RPMI7951 (cell line): Measurements from ENCODE around the gene ANGEL2. TPM values are rescaled to one million over a fixed set of nuclear protein-coding genes. Genes with fewer than 3 reads are reported as not detected.
"Not testable (repeated sequence)": the region's sequence is repeated elsewhere in the genome, so short reads cannot be mapped to it uniquely, and the experiment has no call there.

Experiments used
- DNase-seq: peaks from one replicate; pipeline ENCODE4 v3.0.0-alpha.2; 2012; ENCODE audit warnings: low read depth
- total RNA-seq: library from RNA; depleted of rRNA; stranded (reverse); fragments of >200 nt; shearing (Covaris generic); gene quantifications from 2 replicates; pipeline ENCODE4 v1.2.3, GENCODE V29; 2014

The ANGEL2 gene
- total RNA-seq, 1 experiment from 2014 or later, result 30.0 TPM

DNA sequence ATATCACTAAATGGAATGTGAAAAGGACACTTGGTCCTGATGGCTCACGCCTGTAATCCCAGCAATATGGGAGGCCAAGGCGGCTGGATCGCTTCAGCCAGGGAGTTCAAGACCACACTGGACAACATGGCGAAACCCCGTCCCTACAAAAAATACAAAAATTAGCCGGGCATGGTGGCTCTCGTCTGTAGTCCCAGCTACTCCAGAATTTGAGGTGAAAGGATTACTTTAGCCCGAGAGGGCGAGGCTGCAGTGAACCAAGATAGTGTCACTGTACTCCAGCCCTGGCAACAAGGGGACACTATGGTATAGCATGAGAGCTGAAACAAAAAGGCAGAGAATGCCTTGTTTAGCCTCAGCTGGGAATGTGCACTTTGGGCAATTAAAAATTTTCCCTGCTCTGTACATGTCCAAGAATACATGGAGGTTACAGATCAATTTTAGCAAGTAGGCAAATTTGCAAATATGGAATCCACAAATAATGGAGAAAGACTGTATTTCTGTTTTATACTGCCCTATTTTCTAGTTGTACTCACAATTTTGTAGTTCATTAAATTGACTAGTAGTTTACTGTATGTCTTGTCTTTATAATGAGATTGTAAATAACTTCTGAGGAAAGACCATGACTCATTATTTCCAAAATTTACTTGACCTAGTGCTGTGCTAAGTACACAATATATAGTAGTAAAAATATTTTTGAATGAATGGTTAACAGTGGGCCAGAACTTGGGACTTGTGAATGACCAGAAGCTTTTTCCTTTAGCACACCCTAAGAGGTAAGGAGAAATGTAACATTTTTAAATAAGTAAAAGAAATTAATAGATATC, 2.0 kb upstream of the ANGEL2 start:
- DNase-seq, result no peak

DNA sequence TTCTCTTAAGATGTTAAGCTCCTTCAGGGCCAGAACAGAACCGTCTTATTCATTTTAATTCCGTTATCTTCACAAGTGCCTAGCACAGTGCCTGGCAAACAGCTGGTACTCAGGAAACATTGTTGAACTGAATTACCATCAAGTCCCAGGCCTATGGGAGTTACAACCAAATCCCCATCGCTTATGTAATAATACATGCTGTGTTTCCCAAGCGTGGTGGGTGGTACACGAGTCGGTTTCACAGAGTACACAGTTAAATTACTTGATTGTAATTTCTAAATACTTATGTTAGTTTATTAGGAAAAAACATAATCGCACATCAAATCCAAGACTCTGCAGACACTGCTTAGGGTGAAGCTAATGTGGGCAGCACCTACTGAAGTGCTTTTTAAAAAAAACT, 1.0 kb downstream of the ANGEL2 start:
- DNase-seq, result peak; percentile 15

DNA sequence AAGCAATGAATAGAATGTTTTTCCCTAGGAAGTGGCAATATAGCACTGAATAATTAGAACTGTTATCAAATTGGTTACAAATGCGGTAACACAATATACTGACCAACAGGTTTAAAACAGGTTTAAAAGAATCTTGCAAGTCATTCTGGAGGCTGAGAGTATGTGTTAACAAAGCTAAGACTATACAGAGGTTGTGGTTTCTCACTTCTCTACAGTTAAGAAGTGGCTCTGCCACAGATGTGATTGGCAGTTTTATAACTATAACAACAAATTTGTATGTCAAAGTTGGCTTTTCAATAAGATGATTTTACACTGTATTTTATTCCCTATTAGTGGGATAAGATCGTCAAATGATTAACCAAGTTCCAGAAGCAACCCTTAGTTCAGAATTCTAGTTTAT, 7.1 kb downstream of the ANGEL2 start:
- no peak for DNase-seq

DNA sequence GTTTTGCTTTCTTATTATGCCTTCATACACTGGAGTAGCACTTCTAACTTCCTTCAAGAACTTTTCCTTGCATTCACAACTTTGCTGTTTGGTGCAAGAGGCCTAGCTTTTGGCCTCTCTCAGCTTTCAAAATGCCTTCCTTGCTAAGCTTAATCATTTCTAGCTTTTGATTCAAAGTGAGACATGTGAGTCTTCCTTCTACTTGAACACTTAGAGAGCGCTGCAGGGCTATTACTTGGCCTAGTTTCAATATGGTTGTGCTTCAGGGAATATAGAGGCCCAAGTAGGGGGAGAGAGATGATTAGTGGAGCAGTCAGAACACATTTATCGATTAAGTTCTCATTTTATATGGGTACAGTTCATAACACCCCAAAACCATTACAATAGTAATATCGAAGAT, 12.4 kb downstream of the ANGEL2 start:
- no peak for DNase-seq

DNA sequence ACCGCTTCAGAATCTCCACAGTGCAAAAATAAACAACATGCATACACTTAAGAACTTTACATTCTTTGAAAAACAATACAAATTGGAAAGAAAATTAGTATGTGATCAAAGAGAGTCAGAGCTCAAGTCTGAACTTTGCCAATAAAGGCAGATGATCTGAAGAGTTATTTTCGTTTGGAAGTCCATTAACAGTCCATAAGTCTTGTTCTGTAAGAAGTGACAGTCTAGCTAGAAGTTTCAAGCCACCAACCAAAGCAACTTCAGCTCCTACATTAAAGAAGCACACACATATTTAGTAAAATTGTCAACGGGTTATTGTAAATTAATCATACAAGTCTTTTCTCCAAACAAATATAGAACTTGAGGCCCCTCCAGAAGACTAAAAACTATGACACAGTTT, 20.7 kb downstream of the ANGEL2 start:
- no peak for DNase-seq

DNA sequence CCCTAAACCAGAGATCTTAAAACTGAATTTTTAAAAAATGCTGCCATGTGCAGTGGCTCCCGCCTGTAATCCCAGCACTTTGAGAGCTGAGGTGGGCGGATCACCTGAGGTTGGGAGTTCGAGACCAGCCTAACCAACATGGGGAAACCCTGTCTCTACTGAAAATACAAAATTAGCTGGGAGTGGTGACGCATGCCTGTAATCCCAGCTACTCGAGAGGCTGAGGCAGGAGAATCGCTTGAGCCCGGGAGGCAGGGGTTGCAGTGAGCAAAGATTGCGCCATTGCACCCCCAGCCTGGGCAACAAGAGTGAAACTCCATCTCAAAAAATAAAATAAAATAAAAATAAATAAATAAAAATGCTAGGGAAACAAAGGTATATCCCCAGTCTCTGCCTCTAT, 21.7 kb downstream of the ANGEL2 start:
- not testable (repeated sequence) for DNase-seq

DNA sequence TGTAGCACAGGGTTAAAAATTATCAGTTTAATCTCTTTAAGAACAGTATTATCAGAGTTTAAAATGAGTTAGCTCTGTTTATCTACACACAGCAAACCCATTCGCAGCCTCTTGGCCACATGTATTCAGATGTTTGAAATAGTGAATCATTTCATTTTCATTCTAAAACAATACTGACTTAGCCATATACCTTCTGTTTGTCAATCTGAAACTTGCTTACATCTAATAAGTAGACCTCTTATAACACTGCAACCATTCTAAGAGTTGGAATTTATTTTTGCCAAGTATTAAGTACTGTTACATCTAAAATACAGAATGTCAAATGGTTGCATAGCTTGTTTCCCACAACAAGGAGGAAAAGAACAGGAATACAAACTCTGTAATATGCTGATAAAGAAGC, 25.4 kb downstream of the ANGEL2 start:
- no peak for DNase-seq

DNA sequence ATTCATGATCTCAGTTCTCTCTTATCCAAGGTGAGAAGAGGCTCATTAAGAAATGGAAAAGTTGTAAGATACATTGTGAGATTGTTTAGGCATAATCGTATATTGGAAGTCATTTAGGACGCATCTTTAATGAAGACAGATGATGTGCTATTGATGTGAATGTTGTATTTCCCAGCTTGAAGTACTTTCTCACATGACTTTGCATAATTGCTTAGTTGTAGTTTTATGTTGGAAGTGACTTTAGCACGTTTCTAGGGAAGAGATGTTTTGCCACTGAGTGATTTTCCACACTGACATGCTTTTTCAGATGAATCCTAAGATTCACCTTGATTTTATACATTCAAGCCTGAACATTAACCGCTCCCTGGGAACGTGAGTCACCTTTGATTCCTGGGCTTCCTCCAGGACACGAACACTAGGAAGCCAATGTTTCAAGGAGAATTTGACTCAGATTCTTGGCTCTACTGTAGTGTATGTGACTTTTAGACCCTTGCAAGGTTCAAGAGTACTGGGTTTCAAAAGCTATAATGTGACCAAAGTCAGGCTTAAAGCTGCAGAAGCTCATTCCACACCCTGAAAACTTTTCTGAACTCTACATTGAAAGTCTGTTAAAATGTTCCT, 27.9 kb downstream of the ANGEL2 start:
- no peak for DNase-seq

DNA sequence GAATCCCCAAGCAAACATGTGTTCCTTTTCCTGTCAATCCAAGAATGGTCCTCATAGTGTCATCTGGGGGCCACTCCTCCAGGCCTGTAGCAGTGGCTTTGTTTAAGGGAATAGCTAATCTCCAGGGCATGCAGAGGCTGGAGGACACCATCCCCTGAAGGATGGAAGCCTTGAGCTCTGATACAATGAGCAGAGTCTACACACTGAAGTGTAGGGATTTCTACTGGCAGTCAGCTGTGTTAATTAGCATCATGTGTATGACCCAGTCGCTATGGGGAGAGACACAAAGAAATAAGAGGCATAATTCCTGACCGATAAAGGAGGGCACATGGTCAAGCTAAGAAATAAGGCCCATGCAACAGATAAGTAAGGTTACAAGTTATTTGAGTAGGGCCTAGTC, 29.1 kb downstream of the ANGEL2 start:
- DNase-seq, result no peak

DNA sequence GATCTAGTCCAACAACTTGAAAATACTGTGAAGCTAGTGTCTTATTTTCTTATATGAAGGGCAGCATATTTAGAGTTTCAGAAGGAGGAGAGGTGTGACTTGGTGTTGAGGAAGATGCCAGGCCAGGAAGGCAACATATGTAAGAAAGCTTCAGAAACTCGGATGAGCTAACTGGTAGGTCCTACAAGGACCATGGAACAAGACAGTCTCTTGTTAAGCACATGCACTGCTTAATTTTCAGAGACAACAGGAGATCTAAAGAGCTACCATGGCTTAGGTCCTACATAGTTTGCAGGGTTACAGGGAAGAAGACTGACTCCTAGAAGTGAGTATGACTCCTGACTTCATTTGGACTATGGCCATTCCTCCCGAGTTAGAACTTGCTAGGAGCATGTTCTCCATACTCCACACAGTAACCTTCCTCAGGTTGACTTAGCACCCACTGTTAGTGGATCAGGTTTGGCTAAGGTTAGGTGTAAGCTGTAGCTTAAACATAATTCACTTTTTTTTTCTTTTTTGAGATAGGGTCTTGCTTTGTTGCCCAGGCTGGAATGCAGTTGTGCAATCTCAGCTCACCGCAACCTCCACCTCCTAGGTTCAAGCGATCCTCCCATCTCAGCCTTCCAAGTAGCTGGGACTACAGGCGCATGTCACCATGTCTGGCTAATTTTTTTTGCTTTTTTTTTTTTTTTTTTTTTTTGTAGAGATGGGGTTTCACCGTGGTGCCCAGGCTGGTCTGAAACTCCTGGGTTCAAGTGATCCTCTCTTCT, 31.0 kb downstream of the ANGEL2 start:
- DNase-seq, result no peak

DNA sequence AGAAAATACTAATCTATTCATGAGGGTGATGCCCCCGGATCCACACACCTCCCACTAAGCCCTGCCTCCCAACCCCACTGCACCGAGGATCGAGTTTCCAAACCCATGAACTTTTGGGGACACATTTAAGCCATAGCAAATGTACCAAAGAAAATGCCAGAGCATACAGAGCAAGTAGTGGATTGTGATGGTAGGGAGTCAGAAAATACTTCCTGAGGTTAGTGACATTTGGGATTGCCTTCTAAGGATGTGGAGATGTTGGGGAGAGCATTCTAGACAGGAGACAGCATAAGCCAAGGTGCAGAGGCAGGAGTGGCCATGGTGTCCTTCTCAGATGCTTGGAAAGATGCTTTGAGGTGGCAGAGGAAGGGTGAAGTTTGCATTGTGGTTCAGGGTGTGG, 32.2 kb downstream of the ANGEL2 start:
- DNase-seq, result no peak

DNA sequence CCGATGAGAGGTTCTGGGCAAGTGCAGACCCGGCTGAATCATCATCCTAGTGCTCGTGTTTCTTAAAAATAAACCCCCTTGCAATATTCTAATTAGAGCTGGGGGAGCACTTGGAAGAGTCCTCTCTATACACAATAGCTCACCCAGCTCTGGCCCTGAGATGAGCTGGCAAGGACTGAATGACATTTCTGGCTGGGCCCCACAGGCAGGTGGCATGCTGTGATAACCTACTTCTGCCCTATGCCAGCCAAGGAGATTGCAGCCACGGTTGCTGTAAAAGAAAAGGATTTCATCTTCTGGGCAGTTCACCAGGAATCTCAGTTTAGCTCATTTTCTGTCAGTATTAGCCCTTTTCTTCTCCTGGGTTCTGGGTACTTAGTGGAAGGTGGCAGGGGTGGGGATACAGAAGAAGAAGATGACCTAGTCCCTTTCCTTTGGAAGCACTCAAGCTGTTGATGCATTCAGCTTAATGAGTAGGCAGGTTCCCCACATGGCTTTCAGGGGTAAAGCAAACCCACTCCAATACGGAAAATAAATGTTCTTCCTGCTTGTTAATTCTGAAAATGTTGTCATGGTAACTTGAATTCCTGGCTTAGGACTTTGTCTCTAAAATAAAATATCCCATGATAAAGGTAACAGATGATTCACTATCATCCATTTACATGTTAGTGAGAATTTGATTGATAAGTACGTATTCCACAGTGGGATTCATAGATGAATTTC, 33.1 kb downstream of the ANGEL2 start:
- no peak for DNase-seq

DNA sequence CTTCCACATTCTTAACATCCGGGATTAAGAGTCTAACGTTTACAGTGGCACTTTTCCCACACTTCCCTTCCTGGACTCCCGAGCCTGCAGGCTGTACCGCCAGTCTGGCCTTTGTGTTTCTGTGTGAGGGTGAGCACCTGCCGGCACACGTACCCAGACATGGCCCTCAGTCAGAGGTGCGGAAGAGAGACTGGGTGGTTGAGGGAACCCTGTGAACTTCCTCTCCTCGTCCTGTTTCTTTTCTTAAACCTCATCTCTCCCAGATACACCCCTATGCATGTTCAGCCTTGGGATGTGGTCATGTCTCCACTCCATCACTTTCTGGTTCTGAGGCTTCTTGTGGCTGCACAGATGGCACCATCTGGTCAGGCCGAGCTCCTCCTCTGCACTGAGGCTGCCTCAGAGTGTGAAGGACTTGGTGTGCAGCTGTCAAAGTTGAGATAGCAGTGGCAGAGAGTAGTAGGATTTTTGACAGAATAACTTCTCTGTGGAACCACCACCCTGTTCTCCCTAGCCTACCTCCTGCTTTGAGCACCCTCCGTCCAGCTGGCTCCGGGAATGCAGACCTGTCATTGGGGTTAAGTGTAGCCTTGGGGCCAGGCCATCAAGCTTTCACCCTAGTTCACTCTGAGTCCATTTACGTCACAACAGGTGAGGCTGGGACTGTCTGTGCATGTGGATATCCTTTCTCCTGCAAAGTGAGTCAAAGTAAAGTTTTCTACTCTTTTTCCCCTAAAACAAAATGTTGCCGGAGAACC, 33.9 kb downstream of the ANGEL2 start:
- no peak for DNase-seq

DNA sequence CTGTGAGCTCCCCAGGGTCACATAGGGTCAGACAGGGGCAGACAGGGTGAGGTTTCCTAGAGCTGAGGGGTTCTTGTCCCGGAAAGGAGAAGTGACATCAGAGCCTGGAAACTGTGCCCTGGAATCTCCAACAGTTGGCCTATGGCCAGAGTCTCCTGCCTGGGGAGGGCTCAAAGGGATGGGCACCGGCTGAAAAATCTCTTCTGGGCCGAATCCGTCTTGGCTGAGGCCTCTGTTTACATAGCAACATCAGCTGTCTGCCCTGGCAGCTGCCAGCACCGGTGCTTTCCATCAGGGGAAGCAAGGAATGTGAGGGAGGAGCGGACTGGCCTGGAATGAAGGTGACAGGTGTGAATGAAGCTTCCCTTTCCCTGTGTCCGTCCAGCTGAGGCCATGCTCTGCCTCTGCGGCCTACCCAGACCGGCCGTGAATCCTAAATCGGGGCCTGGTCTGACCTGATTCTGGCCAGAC, 34.6 kb downstream of the ANGEL2 start:
- DNase-seq, result no peak

DNA sequence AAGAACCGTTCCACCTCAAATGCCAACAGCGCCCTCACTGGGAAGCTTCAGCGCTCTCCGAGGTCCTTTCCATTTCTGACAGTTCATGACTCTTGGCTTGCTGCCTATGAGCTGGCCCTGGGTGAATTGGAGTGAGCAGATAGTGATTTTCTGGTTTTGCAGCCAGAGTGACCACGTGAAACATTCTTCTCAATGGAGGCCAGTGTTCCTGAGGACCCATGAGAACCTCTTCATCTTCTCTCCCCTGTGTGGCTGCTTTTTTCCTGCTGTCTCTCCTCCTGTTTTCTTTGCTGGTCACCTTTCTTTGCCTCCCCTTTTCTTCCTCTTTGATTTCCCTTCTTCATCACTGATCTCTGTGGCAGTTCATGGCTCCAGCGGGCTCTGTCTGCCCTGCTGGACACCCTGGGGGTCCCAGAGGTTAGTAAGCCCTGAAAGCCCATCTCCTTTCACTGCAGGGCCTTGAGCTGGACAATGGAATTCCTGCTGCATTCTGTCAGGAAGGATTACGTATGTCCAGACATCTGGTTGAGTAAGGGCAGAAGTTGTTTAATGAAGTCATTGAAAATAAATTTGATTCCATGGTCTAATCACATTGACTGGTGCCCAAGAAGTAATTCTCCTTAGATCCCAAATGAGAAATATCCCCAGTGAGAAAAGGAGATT, 35.4 kb downstream of the ANGEL2 start:
- DNase-seq, result no peak

DNA sequence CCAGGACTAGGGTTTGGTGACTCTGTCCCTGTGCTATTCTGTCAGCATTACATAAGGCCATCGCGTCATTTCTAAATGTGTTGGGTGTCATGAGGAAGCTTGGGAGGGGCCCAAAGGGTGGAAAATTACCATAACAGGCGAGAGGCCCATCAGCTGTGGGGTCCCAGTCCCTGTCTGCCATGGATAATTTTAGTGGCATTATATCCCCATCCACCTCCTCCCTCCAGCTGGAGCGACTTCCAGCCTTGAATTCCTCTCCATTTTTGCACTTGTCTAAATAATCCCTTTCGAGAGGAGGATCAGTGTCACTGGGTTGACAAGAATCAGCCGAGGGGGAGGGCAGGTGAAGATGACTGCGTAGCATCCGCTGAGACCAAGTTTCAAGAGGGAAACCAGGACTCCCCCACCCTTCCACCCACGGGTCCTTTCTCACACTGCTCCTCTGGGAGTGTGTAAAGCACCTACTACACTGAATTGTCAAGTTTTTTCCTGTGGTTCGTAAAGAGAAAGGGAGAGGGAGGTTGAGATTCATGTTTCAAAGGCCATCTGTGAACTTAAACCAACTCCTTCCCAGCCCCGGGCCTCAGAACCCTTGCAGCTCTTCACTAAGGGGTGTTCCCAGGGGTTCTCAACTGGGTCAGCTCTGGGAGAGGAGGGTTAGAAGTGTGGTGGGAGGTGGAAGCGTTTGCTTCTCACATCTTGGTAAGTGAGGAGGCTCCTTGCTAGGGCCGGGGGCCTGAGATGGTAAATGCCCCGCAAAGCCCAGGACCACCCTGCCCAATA, 36.1 kb downstream of the ANGEL2 start:
- no peak for DNase-seq

DNA sequence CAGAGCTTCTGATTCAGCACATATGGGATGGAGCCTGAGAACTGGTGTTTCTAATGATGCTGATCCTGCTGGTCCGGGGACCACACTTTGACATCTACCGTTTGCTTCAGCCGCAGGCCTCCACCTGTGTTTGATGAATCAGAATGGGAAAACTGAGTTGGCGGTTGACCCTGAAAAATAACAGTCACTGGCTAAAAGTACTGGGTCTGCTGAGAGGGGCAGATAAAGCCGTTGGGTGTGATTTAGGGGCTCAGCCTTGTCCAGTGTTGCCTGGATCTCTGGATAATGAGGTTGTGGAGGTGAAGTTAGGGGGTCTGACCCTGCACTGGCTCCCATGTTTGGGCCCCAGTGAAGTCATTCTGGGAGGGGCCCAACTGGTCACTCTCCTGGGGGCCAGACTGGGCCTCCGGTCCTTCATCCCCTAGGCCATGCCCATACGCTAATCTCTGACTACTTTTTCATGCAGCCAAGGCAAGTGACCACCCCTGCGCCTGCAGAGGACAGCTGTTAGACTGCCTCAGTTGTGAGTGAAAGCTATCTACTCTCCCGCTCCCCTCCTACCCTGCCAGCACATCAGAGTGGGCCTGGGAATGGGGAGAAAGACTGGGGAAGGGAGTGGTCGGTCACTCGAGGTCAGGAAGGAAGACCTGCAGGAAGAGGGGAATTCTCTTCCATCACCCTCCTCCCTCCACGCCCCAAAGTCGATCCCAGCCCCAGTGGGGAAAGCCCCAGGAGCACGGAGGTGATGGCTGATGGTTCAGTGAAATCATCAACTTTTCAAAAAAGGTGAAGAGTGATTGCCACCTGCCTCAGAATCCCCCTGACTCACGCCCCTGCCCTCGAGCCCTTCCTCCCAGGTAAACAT, 37.7 kb downstream of the ANGEL2 start:
- no peak for DNase-seq

DNA sequence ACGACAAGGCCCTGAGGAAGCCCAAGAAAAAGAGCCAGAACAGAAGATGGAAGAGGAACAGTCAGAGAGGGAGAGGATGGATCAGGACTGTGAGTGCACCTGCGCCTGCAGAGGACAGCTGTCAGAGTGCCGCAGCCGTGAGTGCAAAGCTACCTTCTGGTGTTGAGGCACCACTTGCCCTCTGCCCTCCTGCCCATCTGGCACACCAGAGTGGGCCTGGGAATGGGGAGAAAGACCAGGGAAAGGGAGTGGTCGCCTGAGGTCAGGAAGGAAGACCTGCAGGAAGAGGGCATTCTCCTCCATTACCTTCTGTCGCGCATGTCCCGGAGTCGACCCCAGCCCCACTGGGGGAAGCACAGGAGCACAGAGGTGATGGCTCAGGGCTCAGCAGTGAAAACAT, 39.1 kb downstream of the ANGEL2 start:
- no peak for DNase-seq
